Peyer's patch (tissue), 4 donors: ENCODE results near the gene EPS8.

ENCODE experiments used
- CTCF ChIP-seq, 6 experiments: fragments of 450-650 bp in 4 of 6; fragments of 200-600 bp in 2 of 6; sonication (generic) in 1 of 6; IDR thresholded peaks; one replicate each; pipeline ENCODE4 v1.5.1; 2017 to 2019; ENCODE audit warnings: antibody characterized with exemption in 6 of 6, mild to moderate bottlenecking in 3 of 6, moderate library complexity in 1 of 6
- POLR2A ChIP-seq, 2 donors: fragments of 450-650 bp; IDR thresholded peaks; one replicate each; pipeline ENCODE4 v1.5.1; 2017; ENCODE audit warnings: antibody characterized with exemption in 2 of 2, mild to moderate bottlenecking in 2 of 2, moderate library complexity in 2 of 2

GRCh38 chr12:15705606-15706005 is 83.6 kb downstream of the EPS8 start:
- TF ChIP-seq CTCF (IDR thresholded peaks at IDR 0.05) (no peak), POLR2A (IDR thresholded peaks at IDR 0.05) (no peak)
